Left hindlimb (tissue), 1 donor: Measurements from ENCODE around the gene TTC7B.
A peak's percentile ranks its signal among the peaks of the same experiment; 100 is the strongest.
"Not testable (repeated sequence)": the region's sequence is repeated elsewhere in the genome, so short reads cannot be mapped to it uniquely, and the experiment has no call there.

Experiments used
- DNase-seq: peaks from one replicate; pipeline ENCODE4 v3.0.0-alpha.2; 2018

Gene TTC7B, protein sequence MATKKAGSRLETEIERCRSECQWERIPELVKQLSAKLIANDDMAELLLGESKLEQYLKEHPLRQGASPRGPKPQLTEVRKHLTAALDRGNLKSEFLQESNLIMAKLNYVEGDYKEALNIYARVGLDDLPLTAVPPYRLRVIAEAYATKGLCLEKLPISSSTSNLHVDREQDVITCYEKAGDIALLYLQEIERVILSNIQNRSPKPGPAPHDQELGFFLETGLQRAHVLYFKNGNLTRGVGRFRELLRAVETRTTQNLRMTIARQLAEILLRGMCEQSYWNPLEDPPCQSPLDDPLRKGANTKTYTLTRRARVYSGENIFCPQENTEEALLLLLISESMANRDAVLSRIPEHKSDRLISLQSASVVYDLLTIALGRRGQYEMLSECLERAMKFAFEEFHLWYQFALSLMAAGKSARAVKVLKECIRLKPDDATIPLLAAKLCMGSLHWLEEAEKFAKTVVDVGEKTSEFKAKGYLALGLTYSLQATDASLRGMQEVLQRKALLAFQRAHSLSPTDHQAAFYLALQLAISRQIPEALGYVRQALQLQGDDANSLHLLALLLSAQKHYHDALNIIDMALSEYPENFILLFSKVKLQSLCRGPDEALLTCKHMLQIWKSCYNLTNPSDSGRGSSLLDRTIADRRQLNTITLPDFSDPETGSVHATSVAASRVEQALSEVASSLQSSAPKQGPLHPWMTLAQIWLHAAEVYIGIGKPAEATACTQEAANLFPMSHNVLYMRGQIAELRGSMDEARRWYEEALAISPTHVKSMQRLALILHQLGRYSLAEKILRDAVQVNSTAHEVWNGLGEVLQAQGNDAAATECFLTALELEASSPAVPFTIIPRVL

GRCh38 chr14:90815822-90816662 is at the start of gene TTC7B:
TTC7B (minus strand) TSS chr14:90816430; CDS start chr14:90816295, 135 bp downstream.
- peak; percentile 65 for DNase-seq

DNA sequence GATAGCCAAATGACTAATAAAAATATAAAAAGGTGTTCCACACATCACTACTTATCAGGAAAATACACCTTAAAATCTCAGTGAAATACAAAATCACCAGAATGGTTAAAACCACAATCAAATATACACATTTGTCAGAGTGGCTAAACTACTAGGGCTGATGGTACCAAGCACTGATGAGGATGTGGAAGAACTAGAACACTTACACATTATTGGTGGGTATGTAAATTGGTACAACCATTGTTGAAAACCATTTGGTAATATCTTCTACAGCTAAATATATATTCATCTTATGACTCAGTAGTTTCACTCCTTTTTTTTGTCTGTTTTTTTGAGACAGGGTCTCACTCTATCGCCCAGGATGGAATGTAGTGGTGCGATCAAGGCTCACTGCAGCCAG is 48.5 kb upstream of the TTC7B start:
- DNase-seq: no peak

GRCh38 chr14:90858511-90858910 is 42.3 kb upstream of the TTC7B start:
- DNase-seq: no peak

GRCh38 chr14:90857866-90858265 is 41.6 kb upstream of the TTC7B start:
- no peak for DNase-seq

DNA sequence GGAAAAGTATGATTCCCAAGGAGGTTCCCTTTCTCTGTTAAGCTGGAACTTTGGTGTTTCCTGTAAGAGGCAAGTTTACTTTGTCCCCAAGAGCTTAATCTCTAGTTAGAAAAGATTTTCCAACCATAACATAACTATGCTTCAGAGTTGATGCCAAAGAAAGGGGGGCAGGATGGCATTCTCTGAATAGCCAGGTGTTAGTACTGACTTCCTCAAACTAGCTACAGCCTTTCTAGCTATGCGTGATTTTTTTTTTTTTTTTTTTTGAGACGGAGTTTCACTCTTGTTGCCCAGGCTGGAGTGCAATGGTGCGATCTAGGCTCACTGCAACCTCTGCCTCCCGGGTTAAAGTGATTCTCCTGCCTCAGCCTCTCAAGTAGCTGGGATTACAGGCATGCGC is 39.9 kb upstream of the TTC7B start:
- DNase-seq: not testable (repeated sequence)

DNA sequence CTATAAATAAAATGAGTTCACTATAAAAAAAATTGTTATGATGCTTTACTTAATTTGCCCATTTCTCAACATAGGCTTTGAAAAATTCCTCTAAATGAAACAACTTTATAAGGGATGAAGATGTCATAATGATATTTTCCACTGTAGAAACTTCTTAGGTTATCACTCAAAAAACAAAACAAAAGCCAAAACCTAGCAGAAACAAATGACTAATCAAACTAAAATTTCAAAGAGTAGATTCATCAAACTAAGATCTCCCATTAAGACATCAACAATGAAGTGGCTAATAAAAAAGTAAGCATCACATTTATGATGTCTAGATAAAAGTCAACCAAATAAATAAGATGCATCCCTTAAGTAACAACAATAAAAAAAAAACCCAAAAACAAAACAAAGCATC is 36.9 kb upstream of the TTC7B start:
- no peak for DNase-seq

DNA sequence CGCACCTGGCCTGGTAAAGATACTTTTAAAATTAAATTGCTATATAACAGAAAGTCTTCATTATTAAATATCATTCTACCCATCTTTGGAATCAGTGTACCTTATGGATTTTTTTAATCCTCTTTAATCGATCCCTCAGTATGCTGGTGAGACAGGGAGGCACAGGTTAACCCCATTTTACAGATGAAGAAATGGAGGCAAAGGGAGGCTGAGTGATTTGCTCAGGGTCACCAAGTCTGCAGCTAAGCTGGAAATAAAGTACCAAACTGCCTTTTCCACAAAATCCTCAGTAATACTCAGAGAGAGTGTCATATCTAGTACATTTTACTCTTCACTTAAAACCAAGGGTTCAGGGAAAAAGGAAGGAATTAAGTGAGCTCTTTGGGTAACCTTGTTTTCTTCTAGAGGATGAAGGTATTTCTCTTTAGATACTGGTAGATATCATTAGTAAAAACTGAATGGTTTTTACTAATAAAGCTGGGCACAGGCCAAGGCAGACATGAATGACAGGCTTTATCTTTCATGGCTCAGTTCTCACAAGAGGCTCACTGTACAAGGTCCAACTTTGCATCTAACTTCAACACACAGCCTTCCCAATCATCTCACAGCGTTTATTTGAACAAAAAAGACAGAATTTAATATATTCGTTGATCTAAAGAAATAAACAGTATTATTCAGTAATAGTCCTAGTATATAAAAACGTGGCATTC is 35.3 kb upstream of the TTC7B start:
- no peak for DNase-seq

DNA sequence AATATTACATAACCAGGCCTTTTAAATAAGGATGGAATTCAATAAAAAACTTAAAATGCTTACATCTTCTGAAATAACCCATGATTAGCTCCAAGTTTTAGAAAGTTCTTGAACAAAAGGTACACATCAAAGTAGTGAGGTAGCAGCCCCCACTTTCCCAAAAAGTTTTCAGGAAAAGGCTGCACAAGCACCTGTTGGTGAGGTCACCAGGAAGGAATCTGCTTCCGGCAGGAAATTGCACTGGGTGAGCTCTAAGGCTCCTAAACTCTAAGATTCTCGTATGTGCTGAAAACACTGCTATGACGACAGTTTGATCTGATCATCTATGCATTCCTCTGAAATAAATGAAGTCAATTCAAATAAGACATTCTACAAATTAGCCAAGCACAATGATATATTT is 34.3 kb upstream of the TTC7B start:
- DNase-seq: no peak

DNA sequence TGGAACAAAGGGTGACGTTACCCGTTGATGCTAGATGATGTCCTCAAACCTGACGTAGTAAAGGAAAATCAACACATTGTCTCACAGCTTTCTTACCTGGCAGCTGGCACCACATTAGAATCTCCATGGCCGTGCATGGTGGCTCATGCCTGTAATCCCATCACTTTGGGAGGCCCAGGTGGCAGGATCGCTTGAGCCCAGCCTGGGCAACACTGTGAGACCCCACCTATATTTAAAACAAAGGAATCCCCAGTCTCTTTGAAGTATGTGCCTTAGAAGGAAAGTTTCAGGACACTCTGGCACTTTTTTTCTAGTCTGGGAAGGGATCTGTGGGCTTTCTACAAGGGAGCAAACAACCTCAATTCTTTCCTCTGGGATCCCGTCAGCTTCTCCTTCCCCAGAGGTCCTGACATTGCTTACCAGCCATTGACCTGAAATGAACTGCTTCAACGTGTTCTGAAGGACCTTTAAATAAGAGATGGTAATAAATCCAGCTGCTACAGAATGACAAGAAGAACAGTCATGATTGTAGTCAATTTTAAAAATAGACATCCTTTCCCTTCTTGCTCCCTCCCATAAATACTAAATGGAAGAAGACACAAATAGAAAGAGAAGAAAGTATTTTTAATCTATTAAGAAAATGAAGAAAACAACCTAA is 33.7 kb upstream of the TTC7B start:
- no peak for DNase-seq

- no peak for DNase-seq
These were observed 32.9 kb upstream of the TTC7B start for GRCh38 chr14:90848944-90849731.

- DNase-seq: no peak
These were observed 30.3 kb upstream of the TTC7B start for GRCh38 chr14:90846511-90846910.

- no peak for DNase-seq
These were observed 28.1 kb upstream of the TTC7B start for GRCh38 chr14:90844321-90844720.

DNA sequence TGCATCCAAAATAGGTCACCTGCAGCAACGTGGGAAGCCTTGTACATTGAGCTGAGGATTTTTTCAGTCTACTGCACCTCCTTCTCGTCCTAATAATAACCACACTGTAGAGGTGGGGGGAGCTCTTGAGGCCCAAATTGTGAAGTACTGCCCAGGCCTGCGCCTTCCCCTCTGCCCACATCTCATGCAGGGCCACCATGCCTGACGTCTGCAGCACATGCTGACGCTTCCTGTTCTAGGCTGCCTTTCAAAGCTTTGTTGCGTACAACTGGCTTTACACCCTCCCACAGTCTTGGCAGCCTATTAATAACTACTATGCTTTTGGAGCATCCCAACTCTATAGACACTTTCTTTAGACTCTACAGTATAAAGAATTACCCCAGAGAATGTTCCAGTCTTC is 26.5 kb upstream of the TTC7B start:
- DNase-seq: no peak

DNA sequence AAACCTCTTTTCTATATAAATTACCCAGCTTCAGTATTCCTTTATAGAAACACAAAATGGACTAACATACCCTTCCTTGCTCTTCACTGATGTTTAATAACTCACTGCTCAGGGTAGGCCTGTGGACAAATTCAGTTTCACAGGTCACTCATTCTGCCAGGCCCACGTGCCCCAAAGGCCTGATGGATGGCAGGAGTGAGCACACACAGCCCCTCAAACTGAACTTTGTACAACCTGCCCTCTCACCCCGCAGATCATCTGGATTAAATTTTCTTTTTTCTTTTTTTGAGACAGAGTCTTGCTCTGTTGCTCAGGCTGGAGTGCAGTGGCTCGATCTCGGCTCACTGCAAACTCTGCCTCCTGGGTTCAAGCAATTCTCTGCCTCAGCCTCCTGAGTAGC is 24.4 kb upstream of the TTC7B start:
- not testable (repeated sequence) for DNase-seq

GRCh38 chr14:90839889-90840266 is 23.6 kb upstream of the TTC7B start:
- no peak for DNase-seq

GRCh38 chr14:90839024-90839888 is 23.0 kb upstream of the TTC7B start:
- peak; percentile 88 for DNase-seq

- not testable (repeated sequence) for DNase-seq
These were observed 22.3 kb upstream of the TTC7B start for GRCh38 chr14:90838531-90838930.

GRCh38 chr14:90837355-90837754 is 21.1 kb upstream of the TTC7B start:
- no peak for DNase-seq

DNA sequence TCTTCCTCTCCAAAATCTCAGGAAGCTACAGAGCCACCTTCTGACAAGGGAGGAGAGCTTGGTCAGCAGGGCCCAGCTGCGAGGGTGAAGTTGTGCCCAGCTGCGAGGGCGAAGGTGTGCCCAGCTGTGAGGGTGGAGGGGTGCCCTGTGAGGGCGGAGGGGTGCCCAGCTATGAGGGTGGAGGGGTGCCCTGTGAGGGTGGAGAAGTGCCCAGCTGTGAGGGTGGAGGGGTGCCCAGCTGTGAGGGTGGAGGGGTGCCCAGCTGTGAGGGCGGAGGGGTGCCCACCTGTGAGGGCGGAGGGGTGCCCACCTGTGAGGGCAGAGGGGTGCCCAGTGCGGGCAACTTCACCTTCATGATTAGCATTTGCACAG is 20.4 kb upstream of the TTC7B start:
- DNase-seq: no peak

- DNase-seq: no peak
These were observed 15.6 kb upstream of the TTC7B start for GRCh38 chr14:90831821-90832220.
